HG03469 (cell line): ENCODE results near the gene ITPR1.

Experiments used
- ATAC-seq: cut with Tn5 transposase; IDR thresholded peaks from one replicate; pipeline ENCODE4 v1.9.1; 2021; ENCODE audit warnings: mild to moderate bottlenecking, moderate library complexity, moderate number of reproducible peaks; ENCODE audit not compliant: unreplicated experiment

The ITPR1 gene

GRCh38 chr3:4529876-4530588 lies 36.9 kb downstream of the ITPR1 start:
- no peak for ATAC-seq

DNA sequence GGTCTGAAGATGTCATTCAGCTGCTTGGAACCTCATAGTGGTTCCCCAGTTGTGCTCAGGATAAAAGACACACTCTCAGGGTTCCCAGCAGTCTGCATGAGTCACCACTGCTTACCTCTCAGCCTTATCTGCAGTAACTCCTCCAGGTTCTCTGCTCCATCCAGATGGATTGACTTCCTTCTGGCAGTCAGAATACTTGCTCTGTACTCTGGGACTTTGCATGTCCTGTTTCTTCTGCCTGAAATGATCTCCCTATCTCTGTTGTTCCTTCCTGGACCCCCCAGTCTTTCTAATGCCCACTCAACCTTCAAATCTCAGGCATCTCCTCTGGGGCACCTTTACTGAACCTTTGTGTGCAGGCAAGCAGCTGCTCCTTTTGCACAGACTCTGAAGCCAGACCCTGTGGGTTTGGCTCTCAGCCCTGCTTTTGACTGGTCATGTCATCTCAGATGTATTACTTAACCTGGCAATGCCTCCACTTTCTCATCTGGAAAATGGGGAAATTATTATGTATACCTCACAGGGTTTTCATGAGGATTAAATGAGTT lies 38.4 kb downstream of the ITPR1 start:
- ATAC-seq: no peak

GRCh38 chr3:4532535-4533112 lies 39.5 kb downstream of the ITPR1 start:
- no peak for ATAC-seq

- no peak for ATAC-seq
These were observed 40.6 kb downstream of the ITPR1 start for GRCh38 chr3:4533489-4534443.

DNA sequence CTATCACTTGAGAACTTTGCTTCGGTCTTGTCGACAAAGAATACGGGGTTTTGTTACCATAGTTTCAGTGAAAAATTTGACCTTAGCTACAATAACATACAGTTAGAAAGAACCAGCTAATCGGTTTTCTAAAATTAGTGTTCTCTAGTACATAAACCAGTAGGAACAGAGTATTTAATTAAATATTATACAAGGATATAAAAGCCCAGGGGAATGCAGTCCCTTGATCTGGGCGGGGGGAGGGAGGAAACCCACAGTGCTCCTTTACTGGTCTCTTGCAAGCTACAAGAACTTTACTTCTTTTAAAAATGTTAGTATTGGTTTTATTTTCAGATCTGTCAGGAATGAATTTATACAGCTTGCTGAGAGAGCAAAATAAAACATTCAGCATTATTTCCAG lies 41.8 kb downstream of the ITPR1 start:
- ATAC-seq: no peak

GRCh38 chr3:4536260-4536659 lies 43.1 kb downstream of the ITPR1 start:
- no peak for ATAC-seq

- ATAC-seq: no peak
These were observed 47.1 kb downstream of the ITPR1 start for GRCh38 chr3:4540267-4540666.

GRCh38 chr3:4543110-4543509 lies 50.0 kb downstream of the ITPR1 start:
- no peak for ATAC-seq

- no peak for ATAC-seq
These were observed 53.4 kb downstream of the ITPR1 start for GRCh38 chr3:4546346-4547178.

DNA sequence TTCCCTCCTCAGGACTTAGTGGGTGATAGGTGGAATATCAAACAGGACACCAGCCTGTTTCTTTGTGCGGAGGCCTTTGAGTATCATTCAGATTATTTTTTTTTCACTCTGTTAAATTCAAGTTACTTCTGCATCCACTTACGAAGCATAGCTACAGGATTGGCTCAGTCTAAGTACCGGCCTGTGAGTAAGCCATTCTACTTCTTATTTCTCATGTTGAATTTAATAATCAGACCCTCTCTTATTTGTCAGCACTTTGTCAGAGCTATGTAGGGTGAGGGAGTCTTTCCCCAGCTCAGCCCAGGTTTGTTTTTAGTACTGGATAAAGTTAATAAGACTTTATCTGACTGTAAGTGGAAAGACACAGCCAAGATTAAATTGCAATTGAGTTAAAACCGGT lies 54.7 kb downstream of the ITPR1 start:
- no peak for ATAC-seq

- ATAC-seq: no peak
These were observed 55.2 kb downstream of the ITPR1 start for GRCh38 chr3:4548356-4548755.

- no peak for ATAC-seq
These were observed 55.6 kb downstream of the ITPR1 start for GRCh38 chr3:4548780-4549179.

- no peak for ATAC-seq
These were observed 56.7 kb downstream of the ITPR1 start for GRCh38 chr3:4549896-4550295.

DNA sequence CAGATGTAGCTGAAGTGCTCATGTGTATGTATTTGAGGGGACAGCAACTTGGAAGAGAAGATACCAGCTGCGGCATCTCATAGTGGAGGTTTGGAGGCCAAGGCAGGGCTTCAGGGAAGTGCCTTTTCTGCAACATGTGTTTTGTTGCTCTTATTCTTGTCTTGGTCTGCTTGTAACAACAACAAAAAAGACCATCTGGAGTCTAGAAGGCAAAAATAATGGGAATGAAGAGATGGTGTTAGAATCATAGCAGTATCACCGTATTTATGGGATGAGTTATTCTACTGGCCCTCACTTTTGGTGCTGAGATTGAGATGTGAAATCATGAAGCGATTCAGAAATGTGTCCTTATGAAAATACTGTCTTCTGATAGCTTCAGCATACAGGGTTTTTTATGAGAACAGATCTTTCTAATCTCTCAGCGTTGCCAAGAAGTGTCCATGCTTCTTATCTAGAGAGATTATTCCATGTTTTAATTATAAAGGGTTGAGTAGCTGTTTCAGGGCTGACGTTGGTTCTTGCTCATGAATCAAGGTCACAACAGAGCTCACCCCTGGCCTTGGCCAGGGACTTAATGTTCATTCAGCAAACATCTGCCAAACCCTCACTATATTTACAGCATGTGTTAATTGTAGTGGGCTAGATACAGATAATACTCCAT lies 58.0 kb downstream of the ITPR1 start:
- no peak for ATAC-seq

DNA sequence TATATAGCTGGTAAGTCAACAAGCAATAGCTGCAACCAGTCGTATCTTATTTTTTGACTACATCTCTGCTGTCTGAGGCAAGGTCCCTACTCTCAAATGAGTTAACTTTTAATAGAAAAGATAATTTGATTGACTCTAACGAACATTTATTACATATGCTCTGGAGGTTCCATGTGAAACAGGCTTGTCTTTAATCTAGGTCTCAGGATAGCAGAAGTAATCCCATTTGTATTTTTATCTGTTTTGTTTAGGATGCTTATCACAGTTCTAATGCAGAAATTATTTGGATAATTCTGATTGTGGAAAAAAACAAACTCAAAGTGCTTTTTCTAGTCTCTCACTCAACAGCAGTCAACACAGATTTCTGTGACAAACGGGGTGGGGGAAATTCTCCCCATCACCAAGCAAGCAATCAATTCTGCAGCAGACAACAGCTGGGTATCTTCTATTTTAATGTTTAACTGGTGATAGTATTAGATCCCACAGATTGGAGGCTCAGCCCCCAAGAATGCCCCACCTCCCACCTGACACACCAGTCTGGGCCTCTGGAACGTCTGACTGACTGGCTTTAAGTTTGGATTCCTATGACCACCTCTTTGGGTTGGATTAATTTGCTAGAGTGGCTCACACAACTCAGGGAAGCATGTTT lies 58.8 kb downstream of the ITPR1 start:
- ATAC-seq: no peak

DNA sequence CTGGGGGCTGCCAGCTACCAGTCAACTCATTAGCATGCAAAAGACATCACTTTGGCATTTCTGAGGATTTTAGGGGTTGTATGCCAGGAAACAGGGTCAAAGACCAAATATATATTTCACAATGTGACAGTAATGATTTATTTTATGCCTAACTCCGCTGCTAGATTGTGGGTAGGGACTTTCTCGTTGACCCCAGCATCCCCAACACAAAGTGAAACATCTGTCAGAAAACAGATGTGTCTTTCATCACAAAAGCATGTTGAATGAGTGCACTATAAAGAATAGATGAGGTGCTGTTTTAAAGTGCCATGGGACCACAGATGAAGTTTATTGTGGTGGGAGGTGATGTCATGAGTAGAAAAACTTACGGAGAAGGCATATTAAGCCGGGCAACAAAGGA lies 59.7 kb downstream of the ITPR1 start:
- ATAC-seq: no peak

DNA sequence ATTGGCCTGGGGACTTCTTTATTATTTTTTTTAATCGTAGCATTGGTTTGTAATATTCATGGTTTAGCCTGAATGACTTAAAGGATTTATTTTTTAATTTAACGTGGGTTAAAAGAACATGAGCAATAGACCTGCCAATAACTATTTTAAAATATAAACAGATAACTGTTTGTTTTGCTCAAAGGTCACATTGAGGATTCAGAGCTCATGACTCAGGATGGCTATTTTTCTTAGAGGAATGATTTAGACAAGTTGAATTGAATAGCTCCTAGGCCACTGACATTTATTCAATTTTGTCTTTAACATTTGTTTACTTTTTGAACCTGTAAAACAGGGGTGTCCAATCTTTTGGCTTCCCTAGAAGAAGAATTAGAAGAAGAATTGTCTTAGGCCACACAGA lies 68.5 kb downstream of the ITPR1 start:
- ATAC-seq: no peak

- ATAC-seq: no peak
These were observed 69.4 kb downstream of the ITPR1 start for GRCh38 chr3:4562595-4562994.

GRCh38 chr3:4564270-4564669 lies 71.1 kb downstream of the ITPR1 start:
- ATAC-seq: no peak
